ENCODE data around the gene KRTAP5-1. TPM values are rescaled to one million over a fixed set of nuclear protein-coding genes. Genes with fewer than 3 reads are reported as not detected.

The KRTAP5-1 gene
- total and polyA plus RNA-seq, 7 donors, result not detected

- WGBS, 2 donors, result 14 to 47% methylated on average over 29 of the region's 29 CpGs
- H3K4me3 ChIP-seq, result peak overlapping the region in 2 of 4 donors; percentile 9 to 10
Observed at GRCh38 chr11:1559111-1559951, 25.8 kb downstream of the KRTAP5-1 start.

GRCh38 chr11:1558775-1559110 lies 26.3 kb downstream of the KRTAP5-1 start:
- Histone ChIP-seq H3K9me3 (no peaks in the 10 kb centered on the region), H3K27me3 (no peaks in the 10 kb centered on the region), H3K4me3 (peak overlapping the region in 2 of 4 donors; percentile 9 to 10), H3K4me1 (peaks cover 0 to 47% (median 35%) of the 10 kb centered on the region in 4 donors), H3K36me3 (peaks cover 0 to 25% (median 10%) of the 10 kb centered on the region in 4 donors), H3K27ac (peak overlapping the region; percentile 92 to 99 (median 95))
- intact Hi-C loops (cut with DNase I), result loop anchor here (1.0 to 5.0 kb wide), 2 partner anchors 14 to 96 kb away; partner anchors contain the start of gene DUSP8
- TF ChIP-seq POLR2A (IDR thresholded peaks at IDR 0.05), result no peak
- TF ChIP-seq CTCF (IDR thresholded peaks at IDR 0.05), result no peak
- no peak for TF ChIP-seq EP300 (IDR thresholded peaks at IDR 0.05)
- TF ChIP-seq POLR2AphosphoS5 (IDR thresholded peaks at IDR 0.05), result no peak
- DNase-seq, result no peak
- 29 to 66% methylated on average over 12 of the region's 12 CpGs for WGBS, 2 donors

More at GRCh38 chr11:1559111-1559951, 25.8 kb downstream of the KRTAP5-1 start:
- Histone ChIP-seq H3K4me1 (peaks cover 0 to 53% (median 41%) of the 10 kb centered on the region in 4 donors), H3K27me3 (no peaks in the 10 kb centered on the region), H3K27ac (peak overlapping the region; percentile 92 to 99 (median 95)), H3K9me3 (no peaks in the 10 kb centered on the region), H3K36me3 (peaks cover 0 to 25% (median 10%) of the 10 kb centered on the region in 4 donors)
- intact Hi-C loops (cut with DNase I), result loop anchor here (5.0 kb wide), 1 partner anchor 97 kb away; no protein-coding TSS in a partner anchor
- TF ChIP-seq POLR2A (IDR thresholded peaks at IDR 0.05) (peak in 1 of 2 donors; percentile 13), EP300 (IDR thresholded peaks at IDR 0.05) (peak in 2 of 4 donors; percentile 78 to 89), CTCF (IDR thresholded peaks at IDR 0.05) (peak in 1 of 4 experiments; percentile 19), POLR2AphosphoS5 (IDR thresholded peaks at IDR 0.05) (peak; percentile 78 to 87 (median 82))
- peak; percentile 99 for DNase-seq

GRCh38 chr11:1557904-1558774 lies 26.9 kb downstream of the KRTAP5-1 start:
- Histone ChIP-seq H3K27ac (peak overlapping the region; percentile 92 to 99 (median 95)), H3K4me3 (peak overlapping the region in 1 of 4 donors; percentile 10), H3K4me1 (peaks cover 0 to 42% (median 34%) of the 10 kb centered on the region in 4 donors), H3K27me3 (no peaks in the 10 kb centered on the region), H3K9me3 (no peaks in the 10 kb centered on the region), H3K36me3 (peaks cover 0 to 20% (median 7%) of the 10 kb centered on the region in 4 donors)
- no peak for TF ChIP-seq CTCF (IDR thresholded peaks at IDR 0.05)
- TF ChIP-seq POLR2A (IDR thresholded peaks at IDR 0.05), result peak in 1 of 2 donors; percentile 9
- TF ChIP-seq POLR2AphosphoS5 (IDR thresholded peaks at IDR 0.05), result peak; percentile 30 to 48 (median 36)
- peak in 1 of 4 donors; percentile 61 for TF ChIP-seq EP300 (IDR thresholded peaks at IDR 0.05)
- DNase-seq, result peak; percentile 93
- 30 to 57% methylated on average over 29 of the region's 29 CpGs for WGBS, 2 donors
- intact Hi-C loops (cut with DNase I), result loop anchor here (1.0 to 5.0 kb wide), 2 partner anchors 14 to 96 kb away; partner anchors contain the start of gene DUSP8

GRCh38 chr11:1557051-1557884 lies 27.8 kb downstream of the KRTAP5-1 start:
- intact Hi-C loops (cut with DNase I), result loop anchor here (5.0 kb wide), 1 partner anchor 95 kb away; no protein-coding TSS in a partner anchor
- H3K27ac ChIP-seq, result peak overlapping the region; percentile 92 to 99 (median 95)
- WGBS, 2 donors, result 84 to 93% methylated on average over 74 of the region's 74 CpGs

More at GRCh38 chr11:1557051-1557884, 27.8 kb downstream of the KRTAP5-1 start:
- no peaks in the 10 kb centered on the region for H3K9me3 ChIP-seq
- peaks cover 0 to 47% (median 39%) of the 10 kb centered on the region in 4 donors for H3K4me1 ChIP-seq
- no peak for DNase-seq
- H3K36me3 ChIP-seq, result peaks cover 0 to 14% (median 4%) of the 10 kb centered on the region in 4 donors
- H3K27me3 ChIP-seq, result no peaks in the 10 kb centered on the region
- TF ChIP-seq EP300 (IDR thresholded peaks at IDR 0.05) (no peak), POLR2A (IDR thresholded peaks at IDR 0.05) (no peak), CTCF (IDR thresholded peaks at IDR 0.05) (no peak), POLR2AphosphoS5 (IDR thresholded peaks at IDR 0.05) (no peak)
- no peak overlapping the region for H3K4me3 ChIP-seq

All from sigmoid colon (tissue), 7 donors.